ENCODE measurements around the gene TNFRSF11A.

The TNFRSF11A gene

DNA sequence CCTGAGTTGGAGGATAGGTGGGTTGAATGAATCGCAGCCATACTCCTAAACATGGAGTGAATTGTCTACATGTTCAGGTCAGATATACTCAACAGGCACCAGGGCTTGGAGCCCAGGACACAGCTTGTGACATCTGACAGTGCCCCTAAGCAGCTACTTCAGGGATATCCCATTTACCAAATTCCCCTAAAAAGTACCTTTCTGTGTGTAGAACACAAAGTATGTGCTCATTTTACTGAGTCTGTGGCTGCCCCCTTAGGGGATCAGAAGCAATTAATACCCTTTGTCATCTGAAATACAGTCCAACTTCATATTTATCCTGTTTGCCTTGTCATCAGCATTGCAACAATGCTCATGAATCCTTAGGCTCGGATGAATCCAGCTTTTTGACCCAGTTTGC lies 20.8 kb downstream of the TNFRSF11A start:
- H3K4me3 ChIP-seq (ENCODE audit: low read length): no peak overlapping the region
- no peak for TF ChIP-seq ZNF274 (IDR thresholded peaks at IDR 0.05; ENCODE audit: low read depth, low read length)

DNA sequence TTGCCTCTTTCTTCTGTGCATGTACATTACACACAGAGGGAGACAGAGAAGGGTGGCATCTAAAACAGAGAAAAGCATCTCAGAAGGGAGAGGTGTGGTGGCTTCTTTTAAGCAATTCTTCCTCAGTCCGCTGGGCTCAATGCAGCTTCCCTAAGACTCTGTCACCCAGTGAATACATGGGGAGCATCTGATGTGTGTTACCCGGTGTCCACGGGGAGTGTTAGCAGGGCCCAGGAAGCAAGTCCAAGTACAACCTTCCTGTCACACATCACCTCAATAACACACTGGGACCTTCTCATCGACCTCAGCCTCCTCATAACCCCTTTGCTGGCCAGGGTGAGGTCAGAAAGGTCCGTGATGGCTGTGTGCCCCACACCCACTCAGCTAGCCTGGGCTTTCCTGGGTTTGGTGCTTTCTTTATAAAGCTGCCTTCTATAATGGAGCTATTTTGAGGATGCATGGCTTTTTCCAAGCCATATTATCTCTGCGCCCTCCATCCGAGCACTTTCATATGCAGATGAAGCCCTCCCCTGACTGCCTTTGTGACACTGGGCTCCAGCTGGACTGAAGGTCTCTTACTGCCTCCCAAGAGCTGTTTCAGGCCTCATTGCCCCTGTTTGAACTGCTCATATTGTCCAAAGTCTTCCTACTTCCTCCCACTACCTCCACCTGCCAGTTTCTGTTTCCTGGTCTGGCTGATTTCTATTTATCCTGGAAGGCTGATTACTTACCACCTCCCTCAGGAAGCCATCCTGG lies 21.4 kb downstream of the TNFRSF11A start:
- no peak for TF ChIP-seq ZNF274 (IDR thresholded peaks at IDR 0.05; ENCODE audit: low read depth, low read length)
- H3K4me3 ChIP-seq (ENCODE audit: low read length): no peak overlapping the region

DNA sequence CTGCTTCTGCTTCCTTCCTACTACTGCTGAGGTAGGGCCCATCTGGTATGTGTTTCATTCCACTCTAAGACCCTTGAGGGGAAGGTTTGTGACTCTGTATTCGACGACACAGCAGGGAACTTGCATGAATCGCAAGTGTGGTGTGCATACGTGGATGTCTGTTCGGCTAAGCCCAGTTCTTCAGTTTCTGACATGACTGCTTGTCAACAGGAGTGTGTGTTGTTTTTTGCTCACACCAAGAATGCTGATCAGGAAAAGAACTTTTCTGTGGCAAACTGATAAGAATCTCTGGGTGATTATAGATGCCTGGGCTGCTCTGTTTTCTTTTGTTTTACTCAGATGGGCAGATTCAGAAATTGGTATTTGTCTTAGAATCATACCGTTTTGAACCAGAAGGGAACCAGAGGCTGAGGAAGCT lies 22.0 kb downstream of the TNFRSF11A start:
- no peak for TF ChIP-seq ZNF274 (IDR thresholded peaks at IDR 0.05; ENCODE audit: low read depth, low read length)

DNA sequence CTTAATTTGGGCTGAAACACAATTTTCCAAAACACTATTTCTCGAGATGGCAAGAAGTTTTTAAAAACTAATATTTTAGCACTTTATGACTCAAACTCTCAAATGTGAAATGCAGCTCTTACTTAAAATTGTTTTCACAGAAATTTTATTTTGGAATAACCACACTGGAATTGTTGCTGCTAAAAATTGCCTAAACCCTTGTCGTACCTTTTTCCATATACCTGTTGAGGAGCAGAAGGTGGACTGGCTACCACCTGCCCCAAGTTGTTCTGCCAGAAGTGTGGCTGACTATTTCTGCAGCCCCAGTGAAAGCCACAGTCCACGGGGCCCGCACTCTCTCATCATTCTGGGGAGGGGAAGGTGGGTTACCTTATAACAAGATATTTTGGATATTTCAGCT lies 23.4 kb downstream of the TNFRSF11A start:
- no peak overlapping the region for H3K4me3 ChIP-seq (ENCODE audit: low read length)
- TF ChIP-seq ZNF274 (IDR thresholded peaks at IDR 0.05; ENCODE audit: low read depth, low read length): no peak

More for the DNA sequence above, 22.0 kb downstream of the TNFRSF11A start:
- H3K4me3 ChIP-seq (ENCODE audit: low read length): no peak overlapping the region

DNA sequence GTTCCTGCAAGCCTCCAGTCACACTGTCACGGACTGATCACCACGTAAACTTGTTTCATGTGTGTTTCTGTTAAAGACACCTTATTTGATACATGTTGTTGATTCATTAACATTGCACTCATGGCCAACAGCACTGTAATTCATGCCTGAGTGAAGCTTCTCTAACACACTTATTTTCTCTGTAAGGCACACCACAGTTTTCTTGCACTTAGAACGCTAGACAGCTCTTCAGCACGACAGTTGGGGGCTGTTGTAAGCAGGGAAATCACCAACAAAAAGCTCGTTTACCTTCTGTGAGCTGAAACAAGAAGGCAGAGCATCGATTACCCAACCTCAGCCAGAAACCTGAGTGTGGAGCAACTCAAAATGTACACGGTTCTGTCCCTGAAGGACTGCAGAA lies 28.1 kb downstream of the TNFRSF11A start:
- TF ChIP-seq ZNF274 (IDR thresholded peaks at IDR 0.05; ENCODE audit: low read depth, low read length): no peak
- no peak overlapping the region for H3K4me3 ChIP-seq (ENCODE audit: low read length)

DNA sequence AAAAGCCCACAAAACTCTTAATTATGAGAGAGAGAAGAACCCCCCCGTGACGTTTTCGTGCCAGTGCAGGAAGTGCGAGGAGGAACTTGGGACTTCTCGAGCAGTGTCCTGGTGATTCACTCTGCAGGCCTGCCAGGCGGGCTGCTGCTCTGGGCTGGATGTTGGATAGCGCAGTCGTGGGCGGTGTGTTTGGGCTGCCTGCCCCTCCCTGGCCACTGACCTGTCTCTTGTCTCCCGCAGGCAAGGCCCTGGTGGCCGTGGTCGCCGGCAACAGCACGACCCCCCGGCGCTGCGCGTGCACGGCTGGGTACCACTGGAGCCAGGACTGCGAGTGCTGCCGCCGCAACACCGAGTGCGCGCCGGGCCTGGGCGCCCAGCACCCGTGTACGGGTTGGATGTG lies 29.0 kb downstream of the TNFRSF11A start:
- TF ChIP-seq ZNF274 (IDR thresholded peaks at IDR 0.05; ENCODE audit: low read depth, low read length): no peak
- no peak overlapping the region for H3K4me3 ChIP-seq (ENCODE audit: low read length)

DNA sequence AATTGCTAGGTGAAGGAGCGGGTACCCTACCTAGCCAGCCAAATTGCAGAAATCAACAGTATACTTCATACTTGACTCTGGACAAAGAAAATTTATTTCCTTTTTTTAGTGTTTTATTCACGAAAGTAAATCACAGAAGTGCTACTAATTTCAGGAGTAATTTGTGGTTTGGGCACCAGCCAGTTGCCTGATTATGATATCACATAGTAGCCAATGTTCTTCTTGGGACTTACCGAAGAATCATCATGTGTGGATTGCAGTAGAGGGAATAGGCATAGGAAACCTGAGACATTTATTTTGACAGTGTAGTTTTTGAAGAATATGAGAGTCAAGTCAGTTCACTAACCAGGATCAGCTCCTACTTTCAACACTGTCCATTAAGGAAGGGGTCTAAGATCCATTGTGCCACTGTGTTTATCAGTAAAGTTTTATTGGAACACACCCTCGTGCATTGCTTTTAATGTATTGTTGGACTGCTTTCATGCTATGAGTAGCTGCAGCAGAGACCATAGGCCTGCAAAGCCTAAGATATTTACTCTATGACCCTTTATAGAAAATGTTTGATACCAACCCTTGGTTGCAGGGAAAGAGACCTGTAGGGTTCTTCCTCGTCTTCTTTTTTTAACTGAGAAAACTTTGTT lies 32.1 kb downstream of the TNFRSF11A start:
- no peak for TF ChIP-seq ZNF274 (IDR thresholded peaks at IDR 0.05; ENCODE audit: low read depth, low read length)
- H3K4me3 ChIP-seq (ENCODE audit: low read length): no peak overlapping the region

DNA sequence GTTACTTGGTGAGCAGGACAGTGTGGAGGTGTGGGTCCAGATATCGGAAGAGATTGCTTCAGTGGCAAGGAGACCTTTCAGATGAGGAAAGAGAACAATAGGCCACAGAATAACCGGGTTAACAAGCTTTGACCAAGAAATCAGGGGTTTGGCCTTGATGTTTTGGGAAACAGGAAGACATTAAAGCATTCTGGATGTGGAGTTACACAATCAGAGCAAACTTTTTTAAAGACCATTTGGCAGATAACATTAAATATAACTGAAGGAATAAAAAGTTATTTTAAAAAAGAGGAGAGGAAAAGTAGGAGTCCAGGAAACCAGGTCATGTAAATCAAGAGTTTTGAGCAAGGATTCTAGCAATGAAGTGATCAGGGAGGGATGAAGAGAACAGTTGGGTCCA lies 35.7 kb downstream of the TNFRSF11A start:
- H3K4me3 ChIP-seq (ENCODE audit: low read length): no peak overlapping the region
- no peak for TF ChIP-seq ZNF274 (IDR thresholded peaks at IDR 0.05; ENCODE audit: low read depth, low read length)

DNA sequence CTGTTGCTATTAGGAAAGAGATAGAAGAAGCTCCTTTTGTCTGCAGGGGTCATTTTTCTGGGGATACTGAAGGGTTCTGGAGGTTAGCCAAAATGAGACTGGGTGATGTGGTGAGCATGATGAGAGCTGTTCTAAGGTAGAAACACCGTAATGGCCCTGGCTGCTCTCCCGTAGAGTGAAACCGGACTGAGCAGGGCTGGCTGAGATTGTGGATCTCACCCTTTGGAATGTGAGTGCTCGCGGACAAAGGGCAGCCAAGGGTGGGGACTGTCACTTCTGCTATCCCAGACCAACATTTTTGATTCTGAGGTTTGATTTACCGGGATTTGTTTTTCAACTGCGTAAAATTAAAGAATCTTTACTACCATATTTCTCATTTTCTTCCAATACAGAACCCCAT lies 36.2 kb downstream of the TNFRSF11A start:
- no peak for TF ChIP-seq ZNF274 (IDR thresholded peaks at IDR 0.05; ENCODE audit: low read depth, low read length)

DNA sequence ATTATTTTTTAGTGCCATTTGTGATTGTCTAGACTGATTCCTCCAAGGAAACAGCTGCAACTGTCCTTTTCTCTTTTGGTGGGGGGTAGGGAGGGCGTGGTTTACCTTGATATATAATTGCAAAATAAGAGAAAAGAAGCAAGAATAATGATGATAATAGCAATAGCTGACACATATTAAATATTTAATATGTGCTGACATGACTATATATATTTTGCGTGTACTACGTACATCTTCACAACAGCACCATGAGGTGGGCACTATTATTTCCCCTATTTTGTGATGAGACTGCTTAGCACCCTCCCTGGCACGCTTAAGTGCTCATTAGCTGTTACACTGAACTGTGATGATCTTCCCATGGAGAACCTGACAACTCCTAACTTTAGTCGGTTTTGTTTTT lies 39.4 kb downstream of the TNFRSF11A start:
- no peak for TF ChIP-seq ZNF274 (IDR thresholded peaks at IDR 0.05; ENCODE audit: low read depth, low read length)

More for the DNA sequence above, 36.2 kb downstream of the TNFRSF11A start:
- H3K4me3 ChIP-seq (ENCODE audit: low read length): no peak overlapping the region

DNA sequence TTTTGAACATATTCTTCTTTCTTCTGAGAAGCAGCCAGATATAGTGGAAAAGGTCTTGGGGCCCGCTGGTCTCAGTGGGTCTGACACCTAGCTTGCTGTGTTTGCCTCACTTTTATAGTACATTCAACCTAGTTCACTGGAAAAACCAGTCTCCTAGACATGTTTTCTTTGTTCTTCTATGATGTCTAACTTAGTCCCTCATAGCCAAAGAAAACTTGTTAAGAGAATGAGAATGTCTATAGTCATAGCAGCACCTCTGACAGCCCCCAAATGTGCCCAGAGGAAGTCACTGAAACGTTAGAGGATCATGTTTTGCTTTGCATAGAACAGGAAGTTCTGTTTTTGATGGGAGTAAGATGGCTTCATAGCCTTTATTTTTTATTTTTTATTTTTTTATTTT lies 40.3 kb downstream of the TNFRSF11A start:
- TF ChIP-seq ZNF274 (IDR thresholded peaks at IDR 0.05; ENCODE audit: low read depth, low read length): no peak

More for the DNA sequence above, 39.4 kb downstream of the TNFRSF11A start:
- H3K4me3 ChIP-seq (ENCODE audit: low read length): no peak overlapping the region

DNA sequence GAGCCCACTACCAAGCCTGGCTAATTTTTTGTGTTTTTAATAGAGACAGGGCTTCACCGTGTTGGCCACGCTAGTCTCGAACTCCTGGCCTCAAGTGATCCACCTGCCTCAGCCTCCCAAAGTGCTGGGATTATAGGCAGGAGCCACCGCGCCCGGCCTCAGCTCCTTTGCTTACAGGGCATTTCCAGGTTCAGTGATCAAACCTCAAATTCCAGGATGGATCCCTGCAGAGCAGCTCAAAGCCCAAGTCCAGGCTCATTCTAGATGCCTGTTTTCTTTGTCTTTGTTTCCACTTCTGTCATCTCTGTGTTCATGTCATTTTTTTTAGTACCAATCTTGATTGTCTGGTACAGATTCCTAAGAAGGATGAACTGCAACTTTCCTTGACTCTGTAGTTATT lies 41.9 kb downstream of the TNFRSF11A start:
- no peak for TF ChIP-seq ZNF274 (IDR thresholded peaks at IDR 0.05; ENCODE audit: low read depth, low read length)

More for the DNA sequence above, 40.3 kb downstream of the TNFRSF11A start:
- no peak overlapping the region for H3K4me3 ChIP-seq (ENCODE audit: low read length)

DNA sequence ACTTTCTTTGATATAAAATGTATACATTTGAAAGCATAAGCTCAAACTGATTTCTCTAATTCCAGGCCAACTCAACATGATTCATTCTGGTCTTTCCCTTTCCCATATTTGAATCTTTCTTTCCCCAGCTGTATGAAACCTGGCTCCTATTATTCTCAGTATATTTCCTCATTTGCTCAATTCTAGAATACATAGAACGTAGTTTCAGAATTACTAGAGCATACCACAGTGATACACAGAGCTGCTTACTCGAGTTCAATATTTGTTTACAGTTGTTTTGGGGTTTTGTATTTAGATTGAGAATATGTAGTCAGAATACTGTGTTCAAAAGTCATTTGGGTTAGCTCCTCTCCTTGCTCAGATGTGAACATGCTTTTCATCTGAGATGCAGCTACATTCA lies 43.0 kb downstream of the TNFRSF11A start:
- no peak for TF ChIP-seq ZNF274 (IDR thresholded peaks at IDR 0.05; ENCODE audit: low read depth, low read length)
- no peak overlapping the region for H3K4me3 ChIP-seq (ENCODE audit: low read length)

More for the DNA sequence above, 41.9 kb downstream of the TNFRSF11A start:
- H3K4me3 ChIP-seq (ENCODE audit: low read length): no peak overlapping the region

DNA sequence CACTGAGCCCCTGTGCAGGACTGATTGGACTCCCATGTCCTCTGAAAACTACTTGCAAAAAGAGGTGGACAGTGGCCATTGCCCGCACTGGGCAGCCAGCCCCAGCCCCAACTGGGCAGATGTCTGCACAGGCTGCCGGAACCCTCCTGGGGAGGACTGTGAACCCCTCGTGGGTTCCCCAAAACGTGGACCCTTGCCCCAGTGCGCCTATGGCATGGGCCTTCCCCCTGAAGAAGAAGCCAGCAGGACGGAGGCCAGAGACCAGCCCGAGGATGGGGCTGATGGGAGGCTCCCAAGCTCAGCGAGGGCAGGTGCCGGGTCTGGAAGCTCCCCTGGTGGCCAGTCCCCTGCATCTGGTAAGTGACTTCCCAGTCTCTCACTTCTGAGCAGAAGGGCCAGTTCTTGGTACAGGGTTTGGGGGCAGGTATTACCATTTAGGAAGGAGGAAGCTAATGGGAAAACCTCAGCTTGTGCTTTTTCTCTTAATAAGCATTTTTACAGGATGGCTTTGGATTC lies 44.1 kb downstream of the TNFRSF11A start:
- no peak for TF ChIP-seq ZNF274 (IDR thresholded peaks at IDR 0.05; ENCODE audit: low read depth, low read length)
- H3K4me3 ChIP-seq (ENCODE audit: low read length): no peak overlapping the region

DNA sequence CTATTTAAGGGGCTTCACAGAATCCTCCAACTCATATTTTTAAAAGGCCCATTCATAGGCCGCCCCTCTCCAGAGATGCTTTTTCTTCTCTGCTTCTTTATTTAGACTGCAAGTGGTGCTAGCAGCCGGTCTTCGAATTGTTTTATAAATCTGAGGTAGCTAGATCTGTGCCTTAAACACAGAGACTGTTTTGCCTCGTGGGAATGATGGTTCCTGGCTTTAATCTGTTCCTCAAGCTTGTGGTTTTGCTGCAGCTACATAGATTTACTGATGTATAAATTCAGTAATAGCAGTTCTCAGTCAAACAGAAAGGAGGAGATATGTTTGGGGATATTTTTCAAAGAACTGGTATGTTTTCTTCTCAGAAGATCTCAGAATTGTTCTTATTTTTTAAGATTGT lies 45.3 kb downstream of the TNFRSF11A start:
- TF ChIP-seq ZNF274 (IDR thresholded peaks at IDR 0.05; ENCODE audit: low read depth, low read length): no peak
- no peak overlapping the region for H3K4me3 ChIP-seq (ENCODE audit: low read length)
